Naive thymus-derived CD4-positive, alpha-beta T cell (primary cell): ENCODE data around the gene RHOV. TPM values are rescaled to one million over a fixed set of nuclear protein-coding genes. Genes with fewer than 3 reads are reported as not detected.

Source experiments
- ATAC-seq: fragments of 150-1000 bp; cut with Tn5 transposase; 2 replicates; pipeline ENCODE4 v1.10.0; 2021; ENCODE audit warnings: mild to moderate bottlenecking, moderate library complexity
- CTCF ChIA-PET: fragments of 350-600 bp; sonication (Branson Sonifier 250); formaldehyde crosslinking; loops from one replicate; lab custom pipeline; 2021; ENCODE audit warnings: antibody characterized with exemption; lab: Charles Lee
- POLR2A ChIA-PET: fragments of 350-600 bp; sonication (Branson Sonifier 250); formaldehyde crosslinking; loops from one replicate; lab custom pipeline; 2021; ENCODE audit warnings: antibody characterized with exemption, inconsistent platforms; lab: Charles Lee
- DNase-seq, 9 donors: peaks; one replicate each; pipeline versions ENCODE4 v3.0.0 to v3.0.0-alpha.2; 2020 to 2022; ENCODE audit warnings: mixed read lengths in 1 of 9
- H3K27ac ChIP-seq: one replicate; pipeline ENCODE4 v1.7.0; 2013; ENCODE audit warnings: mild to moderate bottlenecking, low read depth, low read length, moderate library complexity
- H3K27me3 ChIP-seq, 2 donors: one replicate each; pipeline ENCODE4 v1.7.0; 2013; ENCODE audit warnings: low read length in 2 of 2, mild to moderate bottlenecking in 2 of 2, moderate library complexity in 2 of 2; ENCODE audit not compliant: control insufficient read depth in 2 of 2, insufficient read depth in 2 of 2
- H3K36me3 ChIP-seq, 3 experiments: 1 replicate in 2 of 3; 2 replicates in 1 of 3; pipeline ENCODE4 v1.7.0; 2013; ENCODE audit warnings: low read length in 3 of 3, mild to moderate bottlenecking in 3 of 3, moderate library complexity in 1 of 3; ENCODE audit not compliant: insufficient read depth in 3 of 3, control insufficient read depth in 2 of 3
- H3K4me1 ChIP-seq, 2 donors: one replicate each; pipeline ENCODE4 v1.7.0; 2013; ENCODE audit warnings: low read length in 2 of 2, mild to moderate bottlenecking in 2 of 2, moderate library complexity in 1 of 2; ENCODE audit not compliant: control insufficient read depth in 2 of 2, insufficient read depth in 2 of 2
- H3K4me3 ChIP-seq: 2 replicates; pipeline ENCODE4 v1.7.0; 2013; ENCODE audit warnings: mild to moderate bottlenecking, low read length
- H3K9me3 ChIP-seq, 3 experiments: 1 replicate in 2 of 3; 2 replicates in 1 of 3; pipeline ENCODE4 v1.7.0; 2013; ENCODE audit warnings: low read length in 3 of 3; ENCODE audit not compliant: control insufficient read depth in 2 of 3
- H3K27ac Mint-ChIP-seq, 9 donors: one replicate each; pipeline ENCODE4 v1.8.0; 2020 to 2022; ENCODE audit warnings: mixed read lengths in 9 of 9, mild to moderate bottlenecking in 8 of 9, moderate library complexity in 5 of 9, inconsistent platforms in 2 of 9
- H3K27me3 Mint-ChIP-seq, 5 donors: one replicate each; pipeline ENCODE4 v1.8.0; 2021 to 2022; ENCODE audit warnings: mixed read lengths in 5 of 5, mild to moderate bottlenecking in 1 of 5
- H3K36me3 Mint-ChIP-seq, 5 donors: one replicate each; pipeline ENCODE4 v1.8.0; 2020 to 2022; ENCODE audit warnings: mixed read lengths in 5 of 5, mild to moderate bottlenecking in 3 of 5, inconsistent platforms in 1 of 5
- H3K4me1 Mint-ChIP-seq, 7 donors: one replicate each; pipeline ENCODE4 v1.8.0; 2020 to 2022; ENCODE audit warnings: mixed read lengths in 7 of 7, mild to moderate bottlenecking in 3 of 7, inconsistent platforms in 1 of 7
- H3K4me3 Mint-ChIP-seq, 10 donors: one replicate each; pipeline ENCODE4 v1.8.0; 2020 to 2022; ENCODE audit warnings: mild to moderate bottlenecking in 10 of 10, mixed read lengths in 10 of 10, moderate library complexity in 6 of 10, inconsistent platforms in 2 of 10
- H3K9me3 Mint-ChIP-seq, 11 donors: one replicate each; pipeline ENCODE4 v1.8.0; 2020 to 2022; ENCODE audit warnings: mixed read lengths in 11 of 11, mild to moderate bottlenecking in 4 of 11, inconsistent platforms in 1 of 11, moderate library complexity in 1 of 11
- intact Hi-C, 2 donors: fragments of 100-400 bp; cut with micrococcal nuclease; formaldehyde crosslinking; loops; one replicate each; pipeline ENCODE4 v1.15.1; 2023
- polyA plus RNA-seq, 2 donors: library from polyadenylated mRNA; unstranded; fragments of 300-500 nt; fragmentation: Illumina TruSeq; gene quantifications; one replicate each; pipeline ENCODE4 v1.2.3, GENCODE V29; 2021
- total RNA-seq, 6 experiments: library from RNA in 5 of 6; stranded (reverse) in 5 of 6; gene quantifications; 1 replicate in 5 of 6; 2 replicates in 1 of 6; pipeline ENCODE4 v1.2.3 and lab custom pipeline; 2021 to 2026

The RHOV gene
- total and polyA plus RNA-seq, 7 experiments from 2014 or later = 0.39 TPM; not detected in 6

GRCh38 chr15:40901053-40901443, 27.0 kb upstream of the RHOV start:
- H3K4me3 ChIP-seq = no peak overlapping the region
- H3K27me3 ChIP-seq = no peaks in the 10 kb centered on the region
- CTCF ChIA-PET = interaction anchor here (1.2 to 2.0 kb wide), 2 partner anchors 44 to 285 kb away, joined by 4 to 6 read pairs; no protein-coding TSS in a partner anchor
- H3K4me1 ChIP-seq = peaks cover 0 to under 1% of the 10 kb centered on the region in 2 donors
- POLR2A ChIA-PET = interaction anchor here (1.0 to 1.4 kb wide), 2 partner anchors 45 to 206 kb away, joined by 3 read pairs; partner anchors contain the start of gene RAD51
- intact Hi-C loops = loop anchor here (5.0 to 10.0 kb wide), 3 partner anchors 214 to 874 kb away; partner anchors contain the start of genes INO80 (in 1 of the 2), MAPKBP1 (in 1 of the 2), NUSAP1 (in 1 of the 2) and OIP5 (in 1 of the 2)
- H3K9me3 Mint-ChIP-seq = no peaks in the 10 kb centered on the region
- peaks cover 19 to 43% (median 31%) of the 10 kb centered on the region in 7 donors for H3K4me1 Mint-ChIP-seq
- no peak overlapping the region for H3K27ac ChIP-seq
- peak overlapping the region in 1 of 10 donors; percentile 25 for H3K4me3 Mint-ChIP-seq
- H3K27me3 Mint-ChIP-seq = no peaks in the 10 kb centered on the region
- H3K27ac Mint-ChIP-seq = peak overlapping the region in 2 of 9 donors; percentile 21 to 53
- H3K9me3 ChIP-seq = no peaks in the 10 kb centered on the region
- no peak for ATAC-seq
- DNase-seq = no peak
- peaks cover 0 to 61% (median 23%) of the 10 kb centered on the region in 3 experiments for H3K36me3 ChIP-seq
- peaks cover 0 to 37% (median 5%) of the 10 kb centered on the region in 5 donors for H3K36me3 Mint-ChIP-seq

- DNase-seq (no peak), ATAC-seq (no peak)
- Histone ChIP-seq H3K9me3 (no peaks in the 10 kb centered on the region), H3K27ac (no peak overlapping the region), H3K4me3 (no peak overlapping the region), H3K4me1 (peaks cover 5 to 6% of the 10 kb centered on the region in 2 donors), H3K36me3 (peaks cover 0 to 61% (median 23%) of the 10 kb centered on the region in 3 experiments), H3K27me3 (no peaks in the 10 kb centered on the region)
- Mint-ChIP-seq H3K4me1 (peaks cover 25 to 45% (median 37%) of the 10 kb centered on the region in 7 donors), H3K27ac (peak overlapping the region in 2 of 9 donors; percentile 3 to 21), H3K9me3 (no peaks in the 10 kb centered on the region), H3K36me3 (peaks cover 0 to 37% (median 5%) of the 10 kb centered on the region in 5 donors), H3K27me3 (no peaks in the 10 kb centered on the region), H3K4me3 (peak overlapping the region in 1 of 10 donors; percentile 25)
- intact Hi-C loops = loop anchor here (5.0 to 10.0 kb wide), 3 partner anchors 214 to 874 kb away; partner anchors contain the start of genes INO80 (in 1 of the 2), MAPKBP1 (in 1 of the 2), NUSAP1 (in 1 of the 2) and OIP5 (in 1 of the 2)
- ChIA-PET CTCF (interaction anchor here (1.0 to 1.2 kb wide), 3 partner anchors 41 to 432 kb away, joined by 3 to 4 read pairs (median 3); partner anchors contain the start of genes NUSAP1 and OIP5), POLR2A (interaction anchor here (1.0 to 1.4 kb wide), 2 partner anchors 45 to 205 kb away, joined by 3 read pairs; partner anchors contain the start of gene RAD51)
Measured at GRCh38 chr15:40900256-40901052, 26.4 kb upstream of the RHOV start.

GRCh38 chr15:40899536-40900207, 25.6 kb upstream of the RHOV start:
- no peak for ATAC-seq
- H3K4me1 ChIP-seq = peaks cover 11 to 12% of the 10 kb centered on the region in 2 donors
- no peak overlapping the region for H3K4me3 ChIP-seq
- Mint-ChIP-seq H3K27me3 (no peaks in the 10 kb centered on the region), H3K36me3 (peaks cover 0 to 37% (median 5%) of the 10 kb centered on the region in 5 donors), H3K27ac (no peak overlapping the region), H3K4me1 (peaks cover 32 to 52% (median 42%) of the 10 kb centered on the region in 7 donors), H3K9me3 (no peaks in the 10 kb centered on the region), H3K4me3 (no peak overlapping the region)
- DNase-seq = no peak
- intact Hi-C loops = loop anchor here (5.0 to 10.0 kb wide), 5 partner anchors 215 to 875 kb away; partner anchors contain the start of genes CCDC32 (in 1 of the 2), INO80 (in 1 of the 2), KNL1 (in 1 of the 2) and MAPKBP1 (in 1 of the 2)
- ChIA-PET CTCF (interaction anchor here (1.0 to 1.1 kb wide), 2 partner anchors 41 to 433 kb away, joined by 3 read pairs; partner anchors contain the start of genes NUSAP1 and OIP5), POLR2A (no interaction called here)
- peaks cover 0 to 61% (median 23%) of the 10 kb centered on the region in 3 experiments for H3K36me3 ChIP-seq
- H3K9me3 ChIP-seq = no peaks in the 10 kb centered on the region
- H3K27ac ChIP-seq = no peak overlapping the region
- H3K27me3 ChIP-seq = no peaks in the 10 kb centered on the region

GRCh38 chr15:40894681-40895448, 20.8 kb upstream of the RHOV start:
- Mint-ChIP-seq H3K36me3 (peaks cover 0 to 16% (median 0%) of the 10 kb centered on the region in 5 donors), H3K27me3 (peaks cover 0 to 7% (median 0%) of the 10 kb centered on the region in 5 donors), H3K27ac (peak overlapping the region; percentile 87 to 98 (median 96)), H3K4me1 (peaks cover 30 to 47% (median 37%) of the 10 kb centered on the region in 7 donors), H3K9me3 (no peaks in the 10 kb centered on the region), H3K4me3 (peak overlapping the region; percentile 96 to 99 (median 98))
- ChIA-PET CTCF (interaction anchor here (0.6 to 5.5 kb wide), 17 partner anchors 9 to 765 kb away, joined by 3 to 101 read pairs (median 5); partner anchors contain the start of genes CHAC1, CHP1, EXD1 and MGA), POLR2A (interaction anchor here (0.6 to 2.8 kb wide), 10 partner anchors 8 to 649 kb away, joined by 3 to 29 read pairs (median 4); partner anchors contain the start of genes CHP1, DNAJC17, INO80 and RAD51)
- Histone ChIP-seq H3K9me3 (no peaks in the 10 kb centered on the region), H3K27me3 (no peaks in the 10 kb centered on the region), H3K4me3 (peak overlapping the region; percentile 94), H3K27ac (peak overlapping the region; percentile 83), H3K36me3 (peaks cover 0 to 28% (median 0%) of the 10 kb centered on the region in 3 experiments), H3K4me1 (peaks cover 17 to 18% of the 10 kb centered on the region in 2 donors)
- intact Hi-C loops = loop anchor here (1.0 to 10.0 kb wide), 18 partner anchors 9 to 388 kb away; partner anchors contain the start of genes DNAJC17 (in 2 of the 2), RMDN3 (in 2 of the 2), ZFYVE19 (in 2 of the 2) and CCDC32 (in 1 of the 2)
- DNase-seq (peak; percentile 34 to 62 (median 56)), ATAC-seq (peak; percentile 65)
